ENCODE measurements around the gene HSPB9. TPM values are rescaled to one million over a fixed set of nuclear protein-coding genes. Genes with fewer than 3 reads are reported as not detected.

Gene HSPB9
- total RNA-seq: not detected
- 0.99 TPM for polyA plus RNA-seq (ENCODE audit: insufficient read depth, low read depth, low replicate concordance)
- long read RNA-seq, donor 1: 0 reads
- long read RNA-seq, donor 2: 0 reads
- long read RNA-seq, donor 3, partial matches to known transcripts: 0 of 3 reads
- long read RNA-seq, donor 3, other reads (novel, unspliced or antisense): 0 of 3 reads
- long read RNA-seq, donor 4: 0 reads
- long read RNA-seq, donor 5: 0 reads
- long read RNA-seq, donor 6: 0 reads
- long read RNA-seq, donor 7: 0 reads
- long read RNA-seq, donor 8, partial matches to known transcripts: 54 of 139 reads
- long read RNA-seq, donor 8, other reads (novel, unspliced or antisense): 84 of 139 reads
- long read RNA-seq, donor 9: 0 reads
- long read RNA-seq, donor 10: 0 reads

GRCh38 chr17:42122371-42123303 lies at the start of gene HSPB9:
Gene HSPB9, plus strand, starts transcription at chr17:42122804. Its CDS starts 47 bp downstream, at chr17:42122851.
- H3K36me3 ChIP-seq (ENCODE audit: control insufficient read depth in 2 of 3, insufficient read depth in 3 of 3, low read length in 3 of 3): peaks cover 2 to 28% (median 9%) of the 10 kb centered on the region in 3 donors
- H3K27me3 ChIP-seq (ENCODE audit: control insufficient read depth, insufficient read depth, low read length): no peaks in the 10 kb centered on the region
- DNase-seq (peak in 4 of 5 donors; percentile 50 to 80 (median 55)), FAIRE-seq (no peak)
- intact Hi-C loops (cut with DNase I): no loop called here
- H3K4me1 ChIP-seq (ENCODE audit: control insufficient read depth in 2 of 3, insufficient read depth in 2 of 3, low read depth in 1 of 3, low read length in 3 of 3): peaks cover 0 to 9% (median 6%) of the 10 kb centered on the region in 3 donors
- no peaks in the 10 kb centered on the region for H3K9me3 ChIP-seq (ENCODE audit: control insufficient read depth in 2 of 3, insufficient read depth in 1 of 3, low read length in 3 of 3)
- peak within 1 kb of the TSS in 2 of 3 donors; percentile 33 to 53 for H3K9ac ChIP-seq (ENCODE audit: low read length in 3 of 3)
- TF ChIP-seq CTCF (IDR thresholded peaks at IDR 0.05; ENCODE audit: borderline replicate concordance, extremely low read depth, insufficient read depth): no peak
- no peak within 1 kb of the TSS for H3K27ac ChIP-seq (ENCODE audit: low read depth in 2 of 2, low read length in 2 of 2)
- peak within 1 kb of the TSS in 1 of 3 donors; percentile 46 for H3K4me3 ChIP-seq (ENCODE audit: low read length in 3 of 3)

GRCh38 chr17:42075789-42076188 lies 46.8 kb upstream of the HSPB9 start:
- FAIRE-seq: no peak
- intact Hi-C loops (cut with DNase I): no loop called here

GRCh38 chr17:42076797-42077559 lies 45.6 kb upstream of the HSPB9 start:
- Histone ChIP-seq H3K36me3 (ENCODE audit: control insufficient read depth in 2 of 3, insufficient read depth in 3 of 3, low read length in 3 of 3) (no peaks in the 10 kb centered on the region), H3K4me1 (ENCODE audit: control insufficient read depth in 2 of 3, insufficient read depth in 2 of 3, low read depth in 1 of 3, low read length in 3 of 3) (no peaks in the 10 kb centered on the region), H3K9me3 (ENCODE audit: control insufficient read depth in 2 of 3, insufficient read depth in 1 of 3, low read length in 3 of 3) (no peaks in the 10 kb centered on the region), H3K4me3 (ENCODE audit: low read length in 3 of 3) (no peak overlapping the region), H3K27me3 (ENCODE audit: control insufficient read depth, insufficient read depth, low read length) (no peaks in the 10 kb centered on the region), H3K9ac (ENCODE audit: low read length in 3 of 3) (no peak overlapping the region), H3K27ac (ENCODE audit: low read depth in 2 of 2, low read length in 2 of 2) (no peak overlapping the region)
- FAIRE-seq (no peak), DNase-seq (no peak)
- no peak for TF ChIP-seq CTCF (IDR thresholded peaks at IDR 0.05; ENCODE audit: borderline replicate concordance, extremely low read depth, insufficient read depth)
- intact Hi-C loops (cut with DNase I): no loop called here

More at GRCh38 chr17:42075789-42076188, 46.8 kb upstream of the HSPB9 start:
- H3K27me3 ChIP-seq (ENCODE audit: control insufficient read depth, insufficient read depth, low read length): no peaks in the 10 kb centered on the region
- H3K9ac ChIP-seq (ENCODE audit: low read length in 3 of 3): no peak overlapping the region
- no peak for DNase-seq
- H3K27ac ChIP-seq (ENCODE audit: low read depth in 2 of 2, low read length in 2 of 2): no peak overlapping the region
- H3K4me1 ChIP-seq (ENCODE audit: control insufficient read depth in 2 of 3, insufficient read depth in 2 of 3, low read depth in 1 of 3, low read length in 3 of 3): no peaks in the 10 kb centered on the region
- no peaks in the 10 kb centered on the region for H3K36me3 ChIP-seq (ENCODE audit: control insufficient read depth in 2 of 3, insufficient read depth in 3 of 3, low read length in 3 of 3)
- no peaks in the 10 kb centered on the region for H3K9me3 ChIP-seq (ENCODE audit: control insufficient read depth in 2 of 3, insufficient read depth in 1 of 3, low read length in 3 of 3)
- no peak for TF ChIP-seq CTCF (IDR thresholded peaks at IDR 0.05; ENCODE audit: borderline replicate concordance, extremely low read depth, insufficient read depth)
- no peak overlapping the region for H3K4me3 ChIP-seq (ENCODE audit: low read length in 3 of 3)

Data from kidney (tissue), 22 donors.